NCI-H1436 (cell line): ENCODE measurements around the gene PCDHGA5.
"Not testable (repeated sequence)": the region's sequence is repeated elsewhere in the genome, so short reads cannot be mapped to it uniquely, and the experiment has no call there.

Experiments
- DNase-seq: peaks from one replicate; lab custom pipeline; 2025; lab: John Stamatoyannopoulos, UW

The PCDHGA5 gene

GRCh38 chr5:141414548-141415274 is 50.7 kb downstream of the PCDHGA5 start:
- not testable (repeated sequence) for DNase-seq

GRCh38 chr5:141415275-141415618 is 51.3 kb downstream of the PCDHGA5 start:
- DNase-seq: not testable (repeated sequence)
